ENCODE results near the gene ITPRIPL1. TPM values are rescaled to one million over a fixed set of nuclear protein-coding genes. Genes with fewer than 3 reads are reported as not detected.

ITPRIPL1 gene
- polyA plus RNA-seq, 1 of the 3 experiments (the other 2 are of a cell fraction): 5.0 TPM

DNA sequence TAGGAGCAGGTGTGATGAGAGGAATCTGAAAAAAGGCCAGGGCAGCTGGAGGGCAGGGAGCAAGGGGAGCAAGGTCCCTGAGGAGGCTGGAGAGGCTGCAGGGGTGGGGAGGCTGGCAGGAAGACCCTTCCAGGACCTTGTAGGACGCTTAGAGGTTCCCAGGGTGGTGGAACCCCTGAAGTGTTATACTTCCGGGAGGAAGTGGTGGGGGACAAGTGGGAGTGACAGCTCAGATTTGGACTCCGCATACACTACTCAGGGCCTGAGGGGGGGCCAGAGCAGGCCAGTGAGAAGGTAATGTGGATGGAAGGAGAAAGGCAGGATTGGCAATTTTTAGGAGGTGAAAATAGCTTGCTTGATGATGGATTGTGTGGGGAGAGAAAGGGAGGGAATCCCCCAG lies 8.6 kb downstream of the ITPRIPL1 start:
- H3K27me3 ChIP-seq (ENCODE audit: insufficient read depth): no peaks in the 10 kb centered on the region
- H3K9ac ChIP-seq: no peak overlapping the region
- ChIA-PET CTCF (no interaction called here), POLR2A (interaction anchor here (0.7 to 1.6 kb wide), 3 partner anchors 12 to 202 kb away, joined by 3 to 5 read pairs (median 4); partner anchors contain the start of gene SNRNP200)
- H3K4me1 ChIP-seq (ENCODE audit: control insufficient read depth in 1 of 2, insufficient read depth in 2 of 2, low read depth in 1 of 2, low read length in 1 of 2): peaks cover 6 to 8% of the 10 kb centered on the region in 2 experiments; a peak in 2 of 4 replicates
- no peak overlapping the region for H3K4me2 ChIP-seq
- H4K20me1 ChIP-seq (ENCODE audit: insufficient read depth): no peaks in the 10 kb centered on the region
- peaks cover 14% of the 10 kb centered on the region for H3F3A ChIP-seq (replicated peaks; ENCODE audit: insufficient read depth)
- TF ChIP-seq, protein P1, sequence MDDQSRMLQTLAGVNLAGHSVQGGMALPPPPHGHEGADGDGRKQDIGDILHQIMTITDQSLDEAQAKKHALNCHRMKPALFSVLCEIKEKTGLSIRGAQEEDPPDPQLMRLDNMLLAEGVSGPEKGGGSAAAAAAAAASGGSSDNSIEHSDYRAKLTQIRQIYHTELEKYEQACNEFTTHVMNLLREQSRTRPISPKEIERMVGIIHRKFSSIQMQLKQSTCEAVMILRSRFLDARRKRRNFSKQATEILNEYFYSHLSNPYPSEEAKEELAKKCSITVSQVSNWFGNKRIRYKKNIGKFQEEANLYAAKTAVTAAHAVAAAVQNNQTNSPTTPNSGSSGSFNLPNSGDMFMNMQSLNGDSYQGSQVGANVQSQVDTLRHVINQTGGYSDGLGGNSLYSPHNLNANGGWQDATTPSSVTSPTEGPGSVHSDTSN (IDR thresholded peaks at IDR 0.05): no peak
- TF ChIP-seq FOXM1 (IDR thresholded peaks at IDR 0.05; ENCODE audit: low read depth) (no peak), TCF12 (IDR thresholded peaks at IDR 0.05) (no peak), NRF1 (IDR thresholded peaks at IDR 0.05; ENCODE audit: low read depth, low read length) (no peak), EZH2phosphoT487 (IDR thresholded peaks at IDR 0.05; ENCODE audit: borderline replicate concordance, low read depth) (no peak), FOSL2 (IDR thresholded peaks at IDR 0.05; ENCODE audit: borderline replicate concordance, low read depth) (no peak), SIN3A (IDR thresholded peaks at IDR 0.05; ENCODE audit: borderline replicate concordance, low read depth, low read length) (no peak), RAD21 (IDR thresholded peaks at IDR 0.05; ENCODE audit: low read length) (no peak), JUND (IDR thresholded peaks at IDR 0.05) (no peak), USF1 (IDR thresholded peaks at IDR 0.05; ENCODE audit: borderline replicate concordance, low read depth) (no peak), RXRA (IDR thresholded peaks at IDR 0.05; ENCODE audit: borderline replicate concordance, low read depth) (no peak), FOXJ3 (CRISPR knock-in tag; IDR thresholded peaks at IDR 0.05) (no peak), ELF1 (IDR thresholded peaks at IDR 0.05) (no peak)
- H3K4me3 ChIP-seq (ENCODE audit: low read depth in 2 of 2, low read length in 1 of 2): no peak overlapping the region
- H3K9me2 ChIP-seq: no peaks in the 10 kb centered on the region
- H3K36me3 ChIP-seq (replicated peaks in 1 of 2; ENCODE audit: control insufficient read depth in 1 of 2, insufficient read depth in 2 of 2, low read length in 1 of 2): no peaks in the 10 kb centered on the region
- H3K9me3 ChIP-seq: no peaks in the 10 kb centered on the region
- WGBS (ENCODE audit: low lambda C conversion rate): 98% methylated on average over 3 of the region's 3 CpGs
- DNase-seq: no peak
- H3K79me2 ChIP-seq (ENCODE audit: insufficient read depth): peaks cover 44% of the 10 kb centered on the region
- H2AFZ ChIP-seq (ENCODE audit: low read depth): no peak overlapping the region
- H3K27ac ChIP-seq (ENCODE audit: low read depth in 2 of 2, low read length in 1 of 2): no peak overlapping the region

DNA sequence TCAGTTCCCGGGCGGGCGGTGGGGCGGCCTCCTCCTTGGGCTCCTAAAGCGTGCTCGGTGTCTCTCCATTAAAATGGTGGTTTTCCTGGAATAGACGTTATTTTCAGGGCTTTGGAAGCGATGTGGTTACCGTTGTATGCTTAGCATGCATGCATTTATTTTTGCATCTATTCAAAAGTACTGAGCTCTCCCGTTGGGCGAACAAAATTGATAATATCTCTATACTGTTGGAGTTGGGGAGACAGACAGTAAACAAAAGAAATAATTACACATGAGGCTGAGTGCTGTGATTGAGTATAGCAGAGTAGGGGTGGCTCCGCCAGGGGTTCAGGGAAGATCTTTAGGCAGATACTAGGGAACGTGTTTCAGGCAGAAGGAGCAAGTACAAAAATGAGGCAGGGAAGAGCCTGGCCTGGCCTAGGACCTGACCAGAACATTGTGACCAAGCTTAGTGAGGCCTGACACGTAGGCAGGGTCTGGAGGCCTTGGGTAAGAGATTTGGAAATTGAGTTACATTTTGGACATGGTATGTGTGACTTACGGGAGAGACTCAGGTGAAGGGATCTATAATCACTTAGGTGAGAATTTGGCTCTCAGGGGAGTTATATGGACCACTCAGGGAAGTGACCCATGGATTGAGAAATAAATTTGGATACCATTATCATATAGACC lies 11.1 kb downstream of the ITPRIPL1 start:
- peak; percentile 37 for DNase-seq
- peaks cover 5 to 6% of the 10 kb centered on the region in 2 experiments; a peak in 2 of 4 replicates for H3K4me1 ChIP-seq (ENCODE audit: control insufficient read depth in 1 of 2, insufficient read depth in 2 of 2, low read depth in 1 of 2, low read length in 1 of 2)
- H3K4me3 ChIP-seq (ENCODE audit: low read depth in 2 of 2, low read length in 1 of 2): peak overlapping the region; percentile 60 to 93
- peak overlapping the region; percentile 77 for H2AFZ ChIP-seq (ENCODE audit: low read depth)
- no peaks in the 10 kb centered on the region for H3K9me2 ChIP-seq
- peaks cover 69% of the 10 kb centered on the region for H3K79me2 ChIP-seq (ENCODE audit: insufficient read depth)
- H3K27ac ChIP-seq (ENCODE audit: low read depth in 2 of 2, low read length in 1 of 2): peak overlapping the region; percentile 8 to 58; a peak in 3 of 4 replicates
- POLR2A ChIA-PET: interaction anchor here (0.7 to 2.8 kb wide), 4 partner anchors 10 to 160 kb away, joined by 3 to 15 read pairs (median 6); partner anchors contain the start of gene ITPRIPL1
- TF ChIP-seq MXI1 (IDR thresholded peaks at IDR 0.05; ENCODE audit: low read depth, low read length): peak; percentile 85; the same call in 1 of the 2 replicates
- TF ChIP-seq, protein P2, sequence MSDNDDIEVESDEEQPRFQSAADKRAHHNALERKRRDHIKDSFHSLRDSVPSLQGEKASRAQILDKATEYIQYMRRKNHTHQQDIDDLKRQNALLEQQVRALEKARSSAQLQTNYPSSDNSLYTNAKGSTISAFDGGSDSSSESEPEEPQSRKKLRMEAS (IDR thresholded peaks at IDR 0.05; ENCODE audit: low read depth): 0 out of 2 replicates have a peak, but pooled peaks have one; percentile 59
- TF ChIP-seq EP300 (IDR thresholded peaks at IDR 0.05; ENCODE audit: borderline replicate concordance in 1 of 2, low read depth in 1 of 2, low read length in 1 of 2): no peak
- TF ChIP-seq CTCF (IDR thresholded peaks at IDR 0.05): no peak
- no peak for TF ChIP-seq SMC3 (IDR thresholded peaks at IDR 0.05; ENCODE audit: low read depth, low read length)
- peak; percentile 67 for TF ChIP-seq POLR2AphosphoS5 (IDR thresholded peaks at IDR 0.05; ENCODE audit: low read depth, low read length)
- TF ChIP-seq EZH2phosphoT487 (IDR thresholded peaks at IDR 0.05; ENCODE audit: borderline replicate concordance, low read depth): no peak
- CTCF ChIA-PET: interaction anchor here (0.7 to 1.8 kb wide), 6 partner anchors 13 to 218 kb away, joined by 3 to 5 read pairs (median 4); no protein-coding TSS in a partner anchor
- peaks cover 15% of the 10 kb centered on the region for H3F3A ChIP-seq (replicated peaks; ENCODE audit: insufficient read depth)
- H3K36me3 ChIP-seq (replicated peaks in 1 of 2; ENCODE audit: control insufficient read depth in 1 of 2, insufficient read depth in 2 of 2, low read length in 1 of 2): no peaks in the 10 kb centered on the region
- H3K27me3 ChIP-seq (ENCODE audit: insufficient read depth): no peaks in the 10 kb centered on the region
- H3K4me2 ChIP-seq: peak overlapping the region; percentile 98
- H3K9ac ChIP-seq: peak overlapping the region; percentile 95; the same call in 1 of the 2 replicates
- no peaks in the 10 kb centered on the region for H3K9me3 ChIP-seq
- 0 out of 2 replicates have a peak, but pooled peaks cover under 1% of the 10 kb centered on the region for H4K20me1 ChIP-seq (ENCODE audit: insufficient read depth)
- 11% methylated on average over 15 of the region's 15 CpGs for WGBS (ENCODE audit: low lambda C conversion rate)
